Esophagus squamous epithelium (tissue), 4 donors: ENCODE data around the gene MPV17.

Source experiments
- CTCF ChIP-seq, 6 experiments: fragments of 450-650 bp in 4 of 6; fragments of 200-600 bp in 2 of 6; sonication (generic) in 2 of 6; IDR thresholded peaks; one replicate each; pipeline ENCODE4 v1.5.1; 2016 to 2019; ENCODE audit warnings: antibody characterized with exemption in 6 of 6, mild to moderate bottlenecking in 4 of 6, moderate library complexity in 4 of 6
- POLR2A ChIP-seq, 4 donors: fragments of 450-650 bp; IDR thresholded peaks; one replicate each; pipeline ENCODE4 v1.6.1; 2017; ENCODE audit warnings: antibody characterized with exemption in 4 of 4, mild to moderate bottlenecking in 4 of 4, moderate library complexity in 3 of 4

GRCh38 chr2:27264753-27265535, 58.0 kb downstream of the MPV17 start:
- no peak for TF ChIP-seq POLR2A (IDR thresholded peaks at IDR 0.05)
- TF ChIP-seq CTCF (IDR thresholded peaks at IDR 0.05): peak in 5 of 6 experiments; percentile 27 to 40 (median 31)
